ENCODE results near the gene TNFSF10.

- TF ChIP-seq CTCF (conservative IDR thresholded peaks at IDR 0.05) (no peak), EZH2 (IDR thresholded peaks at IDR 0.05; ENCODE audit: low read depth) (no peak)
Observed at GRCh38 chr3:172536993-172537419, 13.8 kb upstream of the TNFSF10 start.
